ENCODE data around the gene NOS1AP.

DNA sequence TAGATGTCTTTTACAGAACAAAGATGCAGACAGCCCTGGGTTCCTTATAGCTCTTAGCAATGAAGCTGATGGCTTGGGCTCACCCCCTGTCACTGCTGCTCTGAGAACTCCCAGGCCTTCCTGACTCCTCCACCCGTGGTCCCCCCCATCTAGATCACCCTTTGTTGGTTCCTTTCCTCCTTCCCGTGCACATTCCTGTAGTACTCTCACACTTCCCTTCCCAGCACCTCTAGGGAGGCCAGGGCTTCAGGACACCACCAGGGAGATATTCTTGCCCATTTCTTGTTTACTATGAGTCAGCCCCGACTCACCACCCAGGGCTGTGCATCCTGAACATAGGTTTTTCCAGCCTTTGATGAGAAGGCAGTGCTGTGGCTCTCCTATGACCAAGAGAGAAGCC lies 14.4 kb upstream of the NOS1AP start:
- TF ChIP-seq, protein P1, sequence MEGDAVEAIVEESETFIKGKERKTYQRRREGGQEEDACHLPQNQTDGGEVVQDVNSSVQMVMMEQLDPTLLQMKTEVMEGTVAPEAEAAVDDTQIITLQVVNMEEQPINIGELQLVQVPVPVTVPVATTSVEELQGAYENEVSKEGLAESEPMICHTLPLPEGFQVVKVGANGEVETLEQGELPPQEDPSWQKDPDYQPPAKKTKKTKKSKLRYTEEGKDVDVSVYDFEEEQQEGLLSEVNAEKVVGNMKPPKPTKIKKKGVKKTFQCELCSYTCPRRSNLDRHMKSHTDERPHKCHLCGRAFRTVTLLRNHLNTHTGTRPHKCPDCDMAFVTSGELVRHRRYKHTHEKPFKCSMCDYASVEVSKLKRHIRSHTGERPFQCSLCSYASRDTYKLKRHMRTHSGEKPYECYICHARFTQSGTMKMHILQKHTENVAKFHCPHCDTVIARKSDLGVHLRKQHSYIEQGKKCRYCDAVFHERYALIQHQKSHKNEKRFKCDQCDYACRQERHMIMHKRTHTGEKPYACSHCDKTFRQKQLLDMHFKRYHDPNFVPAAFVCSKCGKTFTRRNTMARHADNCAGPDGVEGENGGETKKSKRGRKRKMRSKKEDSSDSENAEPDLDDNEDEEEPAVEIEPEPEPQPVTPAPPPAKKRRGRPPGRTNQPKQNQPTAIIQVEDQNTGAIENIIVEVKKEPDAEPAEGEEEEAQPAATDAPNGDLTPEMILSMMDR (conservative IDR thresholded peaks at IDR 0.05; ENCODE audit: low read length) = no peak
- TF ChIP-seq EZH2phosphoT487 (IDR thresholded peaks at IDR 0.05; ENCODE audit: borderline replicate concordance, low read depth, low read length) = no peak

Data from OCI-LY7 (cell line).